Erythroblast (primary cell): ENCODE measurements around the gene CACNA2D4.

Source experiments
- GATA1 ChIP-seq: IDR thresholded peaks from 2 replicates; pipeline ENCODE4 v1.6.1; 2011; ENCODE audit warnings: low read depth, mild to moderate bottlenecking, control low read depth, low read length, moderate library complexity
- POLR2A ChIP-seq: IDR thresholded peaks from 2 replicates; pipeline ENCODE4 v1.6.1; 2011; ENCODE audit warnings: mild to moderate bottlenecking, low read length

GRCh38 chr12:1826867-1827705 is 91.4 kb downstream of the CACNA2D4 start:
- no peak for TF ChIP-seq POLR2A
- TF ChIP-seq GATA1, result no peak
